Measurements from ENCODE around the gene NLGN4Y. TPM values are rescaled to one million over a fixed set of nuclear protein-coding genes. Genes with fewer than 3 reads are reported as not detected.

NLGN4Y gene
- total and polyA plus RNA-seq, 2 of the 4 experiments (the other 2 are of a cell fraction), result not detected

- dilution Hi-C loops (cut with HindIII; ENCODE audit: low sequenced_read_pairs, unreplicated experiment), result no loop called here
Observed at GRCh38 chrY:14617625-14618024, 93.3 kb downstream of the NLGN4Y start.

More at GRCh38 chrY:14617625-14618024, 93.3 kb downstream of the NLGN4Y start:
- no peak overlapping the region for H2BK20ac ChIP-seq (ENCODE audit: low read depth, low read length)
- H4K5ac ChIP-seq (ENCODE audit: low read depth, low read length), result no peak overlapping the region
- H2BK15ac ChIP-seq (ENCODE audit: low read depth, low read length), result no peak overlapping the region
- no peak overlapping the region for H2BK120ac ChIP-seq (ENCODE audit: low read depth, low read length)
- ChIA-PET POLR2A (ENCODE audit: unreplicated experiment) (no interaction called here), CTCF (no interaction called here)
- no peak for ATAC-seq (ENCODE audit: low read depth)
- no TSS peak for BruUV-seq (replicated peaks)
- in situ Hi-C loops (cut with MboI; ENCODE audit: low sequenced_read_pairs) (no loop called here), intact Hi-C loops (cut with micrococcal nuclease) (no loop called here)
- H3K27me3 ChIP-seq (ENCODE audit: control insufficient read depth, insufficient read depth, low read length), result no peaks in the 10 kb centered on the region
- TF ChIP-seq RAD21 (IDR thresholded peaks at IDR 0.05; ENCODE audit: low read length) (no peak), NFE2L2 (IDR thresholded peaks at IDR 0.05; ENCODE audit: low read depth, low read length) (no peak), CTCF (conservative IDR thresholded peaks at IDR 0.05; ENCODE audit: low read depth, low read length) (no peak), CEBPB (IDR thresholded peaks at IDR 0.05; ENCODE audit: low read depth, low read length) (no peak)
- no peaks in the 10 kb centered on the region for H3K4me1 ChIP-seq (ENCODE audit: control insufficient read depth, insufficient read depth, low read length)
- no peak overlapping the region for H2AFZ ChIP-seq (replicated peaks; ENCODE audit: low read length, poor library complexity)
- H3K4me3 ChIP-seq (ENCODE audit: insufficient read depth, low read depth, low read length), result no peak overlapping the region
- H3K18ac ChIP-seq (ENCODE audit: low read depth, low read length), result no peak overlapping the region
- no peaks in the 10 kb centered on the region for H3K79me1 ChIP-seq (ENCODE audit: low read depth in 1 of 2, low read length in 2 of 2)
- no peak overlapping the region for H3K23ac ChIP-seq (ENCODE audit: low read depth, low read length)
- H3K9me3 ChIP-seq (ENCODE audit: control insufficient read depth, insufficient read depth, low read length), result no peaks in the 10 kb centered on the region
- H2AK9ac ChIP-seq (replicated peaks; ENCODE audit: low read depth, low read length, poor library complexity), result no peak overlapping the region
- DNase-seq, result no peak
- no peak overlapping the region for H4K91ac ChIP-seq (ENCODE audit: insufficient read depth, low read depth, low read length)
- no peak overlapping the region for H3K4ac ChIP-seq (ENCODE audit: low read depth, low read length)
- H3K36me3 ChIP-seq (ENCODE audit: control insufficient read depth, insufficient read depth, low read length), result no peaks in the 10 kb centered on the region
- no peak overlapping the region for H3K9ac ChIP-seq (ENCODE audit: low read depth, low read length)
- H3K27ac ChIP-seq (ENCODE audit: insufficient read depth, low read length), result no peak overlapping the region
- no peak overlapping the region for H3K14ac ChIP-seq (replicated peaks; ENCODE audit: low read depth, low read length)
- H3K4me2 ChIP-seq (ENCODE audit: low read depth, low read length), result no peak overlapping the region
- H2AK5ac ChIP-seq (ENCODE audit: low read depth, low read length), result no peak overlapping the region
- no peaks in the 10 kb centered on the region for H4K20me1 ChIP-seq (ENCODE audit: insufficient read depth, low read length)
- WGBS, 2 experiments (ENCODE audit: extremely low coverage in 2 of 2, insufficient read length in 1 of 2), result no CpG with 5 or more reads among the region's 1 CpG
- H2BK5ac ChIP-seq (ENCODE audit: low read depth, low read length, poor library complexity, severe bottlenecking), result no peak overlapping the region
- H3K9me1 ChIP-seq (ENCODE audit: insufficient read depth, low read length), result no peaks in the 10 kb centered on the region
- no peak overlapping the region for H3K56ac ChIP-seq (ENCODE audit: extremely low read depth, insufficient read depth, low read length)
- no peak overlapping the region for H4K8ac ChIP-seq (ENCODE audit: low read depth in 2 of 2, low read length in 2 of 2)

Measured in IMR-90 (cell line).